Mucosa of rectum (tissue), 2 donors: Measurements from ENCODE around the gene TCF12.

Experiments used
- H3K27ac ChIP-seq, 2 donors: one replicate each; pipeline ENCODE4 v1.7.0; 2013; ENCODE audit warnings: inconsistent platforms in 2 of 2, low read depth in 2 of 2, low read length in 2 of 2
- H3K27me3 ChIP-seq, 2 donors: one replicate each; pipeline ENCODE4 v1.7.0; 2013; ENCODE audit warnings: low read length in 2 of 2; ENCODE audit not compliant: control insufficient read depth in 2 of 2, insufficient read depth in 2 of 2
- H3K36me3 ChIP-seq, 2 donors: one replicate each; pipeline ENCODE4 v1.7.0; 2013; ENCODE audit warnings: low read length in 2 of 2; ENCODE audit not compliant: control insufficient read depth in 2 of 2, insufficient read depth in 2 of 2
- H3K4me1 ChIP-seq, 2 donors: one replicate each; pipeline ENCODE4 v1.7.0; 2013; ENCODE audit warnings: low read length in 2 of 2, mild to moderate bottlenecking in 1 of 2; ENCODE audit not compliant: control insufficient read depth in 2 of 2, insufficient read depth in 2 of 2
- H3K4me3 ChIP-seq, 2 donors: one replicate each; pipeline ENCODE4 v1.7.0; 2013; ENCODE audit warnings: low read length in 2 of 2
- H3K9ac ChIP-seq, 2 donors: one replicate each; pipeline ENCODE4 v1.7.0; 2013; ENCODE audit warnings: low read length in 2 of 2, low read depth in 1 of 2, mild to moderate bottlenecking in 1 of 2
- H3K9me3 ChIP-seq, 2 donors: one replicate each; pipeline ENCODE4 v1.7.0; 2013; ENCODE audit warnings: low read length in 2 of 2; ENCODE audit not compliant: control insufficient read depth in 2 of 2
- donor health status: healthy.
- donor health status: Normal muscosa, but diverticular disease.

Gene TCF12

GRCh38 chr15:57324944-57325679 lies 406.7 kb downstream of the TCF12 start:
- Histone ChIP-seq H3K4me3 (no peak overlapping the region), H3K36me3 (no peaks in the 10 kb centered on the region), H3K27me3 (no peaks in the 10 kb centered on the region), H3K4me1 (peaks cover 25 to 45% of the 10 kb centered on the region in 2 donors), H3K9ac (no peak overlapping the region), H3K27ac (peak overlapping the region; percentile 56 to 94), H3K9me3 (no peaks in the 10 kb centered on the region)

- Histone ChIP-seq H3K9ac (no peak overlapping the region), H3K4me3 (no peak overlapping the region), H3K27ac (peak overlapping the region; percentile 16 to 66), H3K36me3 (no peaks in the 10 kb centered on the region), H3K4me1 (peaks cover 25 to 45% of the 10 kb centered on the region in 2 donors), H3K9me3 (no peaks in the 10 kb centered on the region), H3K27me3 (no peaks in the 10 kb centered on the region)
Measured at GRCh38 chr15:57326196-57326595, 407.8 kb downstream of the TCF12 start.

- Histone ChIP-seq H3K9ac (peak overlapping the region in 1 of 2 donors; percentile 9), H3K27me3 (no peaks in the 10 kb centered on the region), H3K4me3 (no peak overlapping the region), H3K36me3 (no peaks in the 10 kb centered on the region), H3K4me1 (peaks cover 21 to 34% of the 10 kb centered on the region in 2 donors), H3K9me3 (no peaks in the 10 kb centered on the region), H3K27ac (no peak overlapping the region)
Measured at GRCh38 chr15:57327985-57328471, 409.6 kb downstream of the TCF12 start.

- no peaks in the 10 kb centered on the region for H3K36me3 ChIP-seq
- H3K27ac ChIP-seq, result no peak overlapping the region
- no peaks in the 10 kb centered on the region for H3K9me3 ChIP-seq
- H3K9ac ChIP-seq, result no peak overlapping the region
- peaks cover 17 to 29% of the 10 kb centered on the region in 2 donors for H3K4me1 ChIP-seq
- no peak overlapping the region for H3K4me3 ChIP-seq
- H3K27me3 ChIP-seq, result no peaks in the 10 kb centered on the region
Measured at GRCh38 chr15:57328479-57328878, 410.0 kb downstream of the TCF12 start.

GRCh38 chr15:57328897-57329296 lies 410.5 kb downstream of the TCF12 start:
- H3K27me3 ChIP-seq, result no peaks in the 10 kb centered on the region
- H3K9me3 ChIP-seq, result no peaks in the 10 kb centered on the region
- H3K36me3 ChIP-seq, result no peaks in the 10 kb centered on the region
- no peak overlapping the region for H3K27ac ChIP-seq
- peaks cover 15 to 27% of the 10 kb centered on the region in 2 donors for H3K4me1 ChIP-seq
- no peak overlapping the region for H3K4me3 ChIP-seq
- no peak overlapping the region for H3K9ac ChIP-seq

- no peak overlapping the region for H3K27ac ChIP-seq
- H3K9me3 ChIP-seq, result no peaks in the 10 kb centered on the region
- H3K4me1 ChIP-seq, result peaks cover 12 to 24% of the 10 kb centered on the region in 2 donors
- no peak overlapping the region for H3K4me3 ChIP-seq
- H3K36me3 ChIP-seq, result no peaks in the 10 kb centered on the region
- no peak overlapping the region for H3K9ac ChIP-seq
- no peaks in the 10 kb centered on the region for H3K27me3 ChIP-seq
Measured at GRCh38 chr15:57329582-57330367, 411.3 kb downstream of the TCF12 start.

- Histone ChIP-seq H3K27ac (no peak overlapping the region), H3K36me3 (no peaks in the 10 kb centered on the region), H3K4me3 (no peak overlapping the region), H3K9me3 (no peaks in the 10 kb centered on the region), H3K27me3 (no peaks in the 10 kb centered on the region), H3K4me1 (peaks cover 12 to 16% of the 10 kb centered on the region in 2 donors), H3K9ac (no peak overlapping the region)
Measured at GRCh38 chr15:57330619-57331340, 412.3 kb downstream of the TCF12 start.

- H3K9ac ChIP-seq, result no peak overlapping the region
- H3K27ac ChIP-seq, result no peak overlapping the region
- H3K27me3 ChIP-seq, result no peaks in the 10 kb centered on the region
- H3K36me3 ChIP-seq, result no peaks in the 10 kb centered on the region
- H3K4me1 ChIP-seq, result peaks cover 5% of the 10 kb centered on the region in 2 donors
- no peak overlapping the region for H3K4me3 ChIP-seq
- no peaks in the 10 kb centered on the region for H3K9me3 ChIP-seq
Measured at GRCh38 chr15:57332326-57332725, 413.9 kb downstream of the TCF12 start.

GRCh38 chr15:57333487-57333886 lies 415.0 kb downstream of the TCF12 start:
- Histone ChIP-seq H3K36me3 (no peaks in the 10 kb centered on the region), H3K4me3 (no peak overlapping the region), H3K4me1 (no peaks in the 10 kb centered on the region), H3K9ac (no peak overlapping the region), H3K27ac (no peak overlapping the region), H3K9me3 (no peaks in the 10 kb centered on the region), H3K27me3 (no peaks in the 10 kb centered on the region)

- no peaks in the 10 kb centered on the region for H3K4me1 ChIP-seq
- no peaks in the 10 kb centered on the region for H3K9me3 ChIP-seq
- no peak overlapping the region for H3K4me3 ChIP-seq
- no peak overlapping the region for H3K9ac ChIP-seq
- no peaks in the 10 kb centered on the region for H3K36me3 ChIP-seq
- H3K27me3 ChIP-seq, result no peaks in the 10 kb centered on the region
- H3K27ac ChIP-seq, result no peak overlapping the region
Measured at GRCh38 chr15:57334257-57334656, 415.8 kb downstream of the TCF12 start.
